Right ventricle myocardium inferior (tissue), 1 donor: ENCODE measurements around the gene DLD. TPM values are rescaled to one million over a fixed set of nuclear protein-coding genes. Genes with fewer than 3 reads are reported as not detected.
"Not testable (repeated sequence)": the region's sequence is repeated elsewhere in the genome, so short reads cannot be mapped to it uniquely, and the experiment has no call there.

Experiments
- ATAC-seq: fragments of 200-7000 bp; cut with Tn5 transposase; one replicate; pipeline ENCODE4 v1.9.1; 2020; ENCODE audit warnings: mild to moderate bottlenecking, moderate library complexity
- DNase-seq: peaks from one replicate; pipeline ENCODE4 v3.0.0; 2021; ENCODE audit errors: missing footprints
- intact Hi-C: fragments of 100-400 bp; cut with DNase I; formaldehyde crosslinking; loops from one replicate; pipeline ENCODE4 v1.11.0; 2022
- total RNA-seq: library from RNA; stranded (reverse); fragmentation: NEBNext Ultra II Directional; extraction: Animal tissue kit (Norgen Biotek cat#: 25700); gene quantifications from one replicate; pipeline ENCODE4 v1.2.1, GENCODE V29; 2021
- donor health status: DM: no; HTN: yes; CAD: no; lungs with severe emphysema.

DLD gene
- total RNA-seq, 1 donor from 2014 or later = 288 TPM

- intact Hi-C loops = no loop called here
- ATAC-seq (no peak), DNase-seq (no peak)
Measured at GRCh38 chr7:107900496-107901015, 9.6 kb downstream of the DLD start.

GRCh38 chr7:107902381-107902780 lies 11.4 kb downstream of the DLD start:
- DNase-seq (no peak), ATAC-seq (no peak)
- intact Hi-C loops = no loop called here

- peak; percentile 80 for ATAC-seq
- intact Hi-C loops = no loop called here
- DNase-seq = no peak
Measured at GRCh38 chr7:107907790-107908189, 16.8 kb downstream of the DLD start.

- intact Hi-C loops = no loop called here
- ATAC-seq = no peak
- no peak for DNase-seq
Measured at GRCh38 chr7:107909445-107909844, 18.5 kb downstream of the DLD start.

GRCh38 chr7:107911981-107912380 lies 21.0 kb downstream of the DLD start:
- intact Hi-C loops = no loop called here
- no peak for ATAC-seq
- DNase-seq = no peak

- ATAC-seq (no peak), DNase-seq (no peak)
- intact Hi-C loops = no loop called here
Measured at GRCh38 chr7:107913851-107914250, 22.9 kb downstream of the DLD start.

- no peak for ATAC-seq
- intact Hi-C loops = no loop called here
- DNase-seq = no peak
Measured at GRCh38 chr7:107914831-107915230, 23.8 kb downstream of the DLD start.

- DNase-seq = no peak
- intact Hi-C loops = no loop called here
- no peak for ATAC-seq
Measured at GRCh38 chr7:107915541-107915940, 24.6 kb downstream of the DLD start.

GRCh38 chr7:107917763-107918651 lies 27.0 kb downstream of the DLD start:
- intact Hi-C loops = no loop called here
- ATAC-seq = peak; percentile 71

GRCh38 chr7:107918948-107919347 lies 28.0 kb downstream of the DLD start:
- intact Hi-C loops = no loop called here

More at GRCh38 chr7:107917763-107918651, 27.0 kb downstream of the DLD start:
- DNase-seq = no peak

GRCh38 chr7:107920048-107920772 lies 29.2 kb downstream of the DLD start:
- DNase-seq = no peak
- intact Hi-C loops = no loop called here
- peak; percentile 14 for ATAC-seq

More at GRCh38 chr7:107918948-107919347, 28.0 kb downstream of the DLD start:
- ATAC-seq (no peak), DNase-seq (no peak)

GRCh38 chr7:107921826-107922225 lies 30.8 kb downstream of the DLD start:
- ATAC-seq, intact Hi-C loops, DNase-seq: not testable (repeated sequence)

- no peak for DNase-seq
- intact Hi-C loops = no loop called here
- no peak for ATAC-seq
Measured at GRCh38 chr7:107922886-107923285, 31.9 kb downstream of the DLD start.

- no peak for ATAC-seq
- no peak for DNase-seq
- intact Hi-C loops = no loop called here
Measured at GRCh38 chr7:107924841-107925504, 34.0 kb downstream of the DLD start.

GRCh38 chr7:107926481-107926880 lies 35.5 kb downstream of the DLD start:
- intact Hi-C loops = no loop called here
- ATAC-seq (no peak), DNase-seq (no peak)

- intact Hi-C loops = no loop called here
- ATAC-seq (peak; percentile 65), DNase-seq (peak; percentile 75)
Measured at GRCh38 chr7:107931740-107932515, 40.9 kb downstream of the DLD start.

GRCh38 chr7:107932805-107933204 lies 41.8 kb downstream of the DLD start:
- DNase-seq (no peak), ATAC-seq (no peak)
- intact Hi-C loops = no loop called here

- DNase-seq (no peak), ATAC-seq (no peak)
- intact Hi-C loops = no loop called here
Measured at GRCh38 chr7:107933386-107934013, 42.5 kb downstream of the DLD start.
